H1 (cell line): ENCODE results near the gene FOSB. TPM values are rescaled to one million over a fixed set of nuclear protein-coding genes. Genes with fewer than 3 reads are reported as not detected.

Experiments
- CTCF ChIA-PET: fragments of 300-600 bp; sonication (Branson Sonifier 250); formaldehyde crosslinking; loops from one replicate; lab custom pipeline; 2021; ENCODE audit not compliant: partially characterized antibody; lab: Charles Lee
- POLR2A ChIA-PET: fragments of 300-600 bp; sonication (Branson Sonifier 250); formaldehyde crosslinking; loops from one replicate; lab custom pipeline; 2021; ENCODE audit warnings: inconsistent platforms; ENCODE audit not compliant: partially characterized antibody; lab: Charles Lee
- DNase-seq, 2 experiments: peaks; one replicate each; pipeline versions ENCODE4 v3.0.0 to v3.0.0-alpha.2; 2010 to 2022; ENCODE audit warnings: low spot score in 2 of 2, low read depth in 1 of 2, mixed read lengths in 1 of 2
- FAIRE-seq: peaks from 2 replicates; lab custom pipeline; 2011; peaks lifted over from hg19 to GRCh38; lab: Jason Lieb, UNC
- H2AFZ ChIP-seq: 2 replicates; pipeline ENCODE4 v1.8.1; 2012; ENCODE audit warnings: low read length, inconsistent platforms
- H2AK5ac ChIP-seq: 2 replicates; pipeline ENCODE4 v1.6.1; 2013; ENCODE audit warnings: low read depth, low read length
- H2BK120ac ChIP-seq: replicated peaks from 2 replicates; pipeline ENCODE3; 2013; ENCODE audit warnings: low read depth, low read length, inconsistent platforms
- H2BK12ac ChIP-seq: 2 replicates; pipeline ENCODE4 v1.6.1; 2013; ENCODE audit warnings: low read depth, low read length
- H2BK15ac ChIP-seq: 2 replicates; pipeline ENCODE4 v1.6.1; 2013; ENCODE audit warnings: low read length
- H2BK20ac ChIP-seq: 2 replicates; pipeline ENCODE4 v1.6.1; 2013; ENCODE audit warnings: low read length
- H2BK5ac ChIP-seq: 2 replicates; pipeline ENCODE4 v1.6.1; 2013; ENCODE audit warnings: low read depth, low read length
- H3K14ac ChIP-seq: 2 replicates; pipeline ENCODE4 v1.6.1; 2013; ENCODE audit warnings: inconsistent platforms; ENCODE audit not compliant: insufficient read length
- H3K18ac ChIP-seq: 2 replicates; pipeline ENCODE4 v1.6.1; 2013; ENCODE audit warnings: low read length; ENCODE audit errors: extremely low read depth
- H3K23ac ChIP-seq: 2 replicates; pipeline ENCODE4 v1.6.1; 2013; ENCODE audit warnings: inconsistent platforms; ENCODE audit not compliant: insufficient read length
- H3K23me2 ChIP-seq: 2 replicates; pipeline ENCODE4 v1.6.1; 2013; ENCODE audit warnings: low read depth, low read length
- H3K27ac ChIP-seq: 2 replicates; pipeline ENCODE4 v1.6.1; 2011; ENCODE audit warnings: low read depth, low read length, inconsistent platforms
- H3K27me3 ChIP-seq, 4 experiments: replicated peaks in 1 of 4; 1 replicate in 1 of 4; 2 replicates in 3 of 4; pipeline versions ENCODE4 v1.6.1 to v1.8.1; 2011 to 2013; ENCODE audit warnings: low read length in 3 of 4, mild to moderate bottlenecking in 3 of 4, inconsistent platforms in 2 of 4, mixed read lengths in 2 of 4, moderate library complexity in 1 of 4; ENCODE audit not compliant: control insufficient read depth in 3 of 4, insufficient read depth in 3 of 4; ENCODE audit errors: extremely low read depth in 1 of 4
- H3K36me3 ChIP-seq, 4 experiments: 2 replicates each; pipeline versions ENCODE4 v1.6.1 to v1.8.1; 2011 to 2013; ENCODE audit warnings: mild to moderate bottlenecking in 4 of 4, low read length in 3 of 4, moderate library complexity in 2 of 4, control low read depth in 1 of 4, inconsistent platforms in 1 of 4; ENCODE audit not compliant: insufficient read depth in 4 of 4, control insufficient read depth in 2 of 4
- H3K4ac ChIP-seq: replicated peaks from 2 replicates; pipeline ENCODE3; 2013; ENCODE audit warnings: low read length, low read depth, mixed read lengths, inconsistent platforms; ENCODE audit not compliant: insufficient read length
- H3K4me1 ChIP-seq, 4 experiments: replicated peaks in 1 of 4; 1 replicate in 1 of 4; 2 replicates in 3 of 4; pipeline versions ENCODE4 v1.6.1 to v1.8.1; 2011 to 2013; ENCODE audit warnings: low read length in 3 of 4, inconsistent platforms in 2 of 4, mixed read lengths in 1 of 4; ENCODE audit not compliant: insufficient read depth in 4 of 4, control insufficient read depth in 3 of 4
- H3K4me2 ChIP-seq, 2 experiments: 2 replicates each; pipeline versions ENCODE4 v1.6.1 to v1.8.1; 2011 to 2013; ENCODE audit warnings: low read depth in 2 of 2, low read length in 2 of 2, control low read depth in 1 of 2, inconsistent platforms in 1 of 2, mild to moderate bottlenecking in 1 of 2; ENCODE audit not compliant: insufficient read depth in 1 of 2
- H3K4me3 ChIP-seq, 4 experiments: fragments of 200-600, 300-600 bp in 1 of 4; sonication (generic), shearing (Covaris generic), sonication (Bioruptor Twin) in 1 of 4; 2 replicates each; pipeline versions ENCODE4 v1.5.1 to v1.8.1; 2011 to 2016; ENCODE audit warnings: low read length in 4 of 4, low read depth in 3 of 4, control low read depth in 2 of 4, inconsistent platforms in 2 of 4, mild to moderate bottlenecking in 2 of 4, mixed read lengths in 1 of 4, moderate library complexity in 1 of 4; ENCODE audit not compliant: insufficient read depth in 2 of 4; ENCODE audit errors: extremely low read depth in 1 of 4
- H3K56ac ChIP-seq: replicated peaks from 2 replicates; pipeline ENCODE3; 2013; ENCODE audit warnings: low read depth, mild to moderate bottlenecking, mixed read lengths, low read length, inconsistent platforms; ENCODE audit not compliant: insufficient read length
- H3K79me1 ChIP-seq: 2 replicates; pipeline ENCODE4 v1.6.1; 2013; ENCODE audit warnings: low read depth, low read length, control low read depth
- H3K79me2 ChIP-seq, 2 experiments: 2 replicates each; pipeline versions ENCODE4 v1.6.1 to v1.8.1; 2012 to 2013; ENCODE audit warnings: low read length in 2 of 2, mild to moderate bottlenecking in 2 of 2, inconsistent platforms in 1 of 2; ENCODE audit not compliant: insufficient read depth in 2 of 2, control insufficient read depth in 1 of 2
- H3K9ac ChIP-seq, 4 experiments: replicated peaks in 1 of 4; 1 replicate in 1 of 4; 2 replicates in 3 of 4; pipeline versions ENCODE4 v1.6.1 to v1.8.1; 2011 to 2013; ENCODE audit warnings: low read depth in 3 of 4, low read length in 3 of 4, control low read depth in 2 of 4, mild to moderate bottlenecking in 2 of 4, moderate library complexity in 2 of 4, inconsistent platforms in 1 of 4; ENCODE audit errors: extremely low read depth in 1 of 4
- H3K9me3 ChIP-seq, 2 experiments: 2 replicates each; pipeline versions ENCODE4 v1.6.1 to v1.8.1; 2012 to 2013; ENCODE audit warnings: mild to moderate bottlenecking in 2 of 2, moderate library complexity in 2 of 2, control low read depth in 1 of 2, inconsistent platforms in 1 of 2, low read depth in 1 of 2, low read length in 1 of 2, mixed read lengths in 1 of 2; ENCODE audit not compliant: insufficient read depth in 2 of 2
- H4K20me1 ChIP-seq, 2 experiments: replicated peaks in 1 of 2; 2 replicates each; pipeline versions ENCODE3 to v1.8.1; 2011 to 2013; ENCODE audit warnings: inconsistent platforms in 2 of 2, low read length in 2 of 2, mild to moderate bottlenecking in 1 of 2; ENCODE audit not compliant: insufficient read depth in 2 of 2, control insufficient read depth in 1 of 2
- H4K5ac ChIP-seq: 2 replicates; pipeline ENCODE4 v1.6.1; 2013; ENCODE audit warnings: low read length, low read depth, mixed read lengths, inconsistent platforms; ENCODE audit not compliant: insufficient read length
- H4K8ac ChIP-seq: 2 replicates; pipeline ENCODE4 v1.8.0; 2013; ENCODE audit warnings: mild to moderate bottlenecking, moderate library complexity, low read length, inconsistent platforms; ENCODE audit not compliant: insufficient read depth; ENCODE audit errors: extremely low read depth
- H4K91ac ChIP-seq: replicated peaks from 2 replicates; pipeline ENCODE3; 2013; ENCODE audit warnings: low read length, mixed read lengths, inconsistent platforms; ENCODE audit not compliant: insufficient read length
- BCL11A ChIP-seq, 2 experiments: IDR thresholded peaks; one replicate each; pipeline ENCODE4 v1.6.1; 2011; ENCODE audit warnings: low read depth in 2 of 2, low read length in 2 of 2, mild to moderate bottlenecking in 2 of 2
- EGR1 ChIP-seq: IDR thresholded peaks from 2 replicates; pipeline ENCODE4 v1.6.1; 2011; ENCODE audit warnings: low read depth, low read length, borderline replicate concordance
- JUN ChIP-seq: IDR thresholded peaks from 2 replicates; pipeline ENCODE4 v1.6.1; 2011; ENCODE audit warnings: low read depth, mild to moderate bottlenecking, improper control_type of control experiment, low read length
- POLR2A ChIP-seq, 2 experiments: IDR thresholded peaks; 1 replicate in 1 of 2; 2 replicates in 1 of 2; pipeline ENCODE4 v1.6.1; 2011; ENCODE audit warnings: low read depth in 2 of 2, low read length in 2 of 2, mild to moderate bottlenecking in 2 of 2; ENCODE audit errors: control extremely low read depth in 1 of 2
- RAD21 ChIP-seq, 2 experiments: IDR thresholded peaks in 1 of 2; conservative IDR thresholded peaks in 1 of 2; 2 replicates each; pipeline ENCODE4 v1.6.1; 2011; ENCODE audit warnings: low read depth in 2 of 2, low read length in 2 of 2, improper control_type of control experiment in 1 of 2, inconsistent platforms in 1 of 2, mild to moderate bottlenecking in 1 of 2, moderate library complexity in 1 of 2
- WGBS, 2 experiments: shearing (Covaris generic) in 1 of 2; methylation state at CpG; one replicate each; pipeline versions ENCODE4 v1.1.6 to v1.1.7; 2013 to 2015; ENCODE audit warnings: low lambda C conversion rate in 2 of 2, mixed read lengths in 2 of 2, inconsistent platforms in 1 of 2, low coverage in 1 of 2, missing lambda C conversion rate in 1 of 2; ENCODE audit not compliant: insufficient replicate concordance in 2 of 2, insufficient coverage in 1 of 2, insufficient read length in 1 of 2; ENCODE audit errors: extremely low coverage in 1 of 2, missing lambda C conversion rate in 1 of 2; 5-methylcytosine and 5-hydroxymethylcytosine counted together
- polyA plus RNA-seq, 7 experiments: library from polyadenylated mRNA; depleted of rRNA in 3 of 7; stranded (reverse) in 5 of 7; unstranded in 2 of 7; fragments of >200 nt in 5 of 7; fragments of 200-250 nt in 2 of 7; gene quantifications; 1 replicate in 5 of 7; 2 replicates in 1 of 7; 4 replicates in 1 of 7; pipeline versions ENCODE4 v1.2.1 to v1.2.3, GENCODE V29; 2011 to 2013; ENCODE audit warnings: missing spikeins in 2 of 7, mixed read lengths in 2 of 7
- total RNA-seq: library from RNA; stranded (reverse); fragmentation: NEBNext Ultra II Directional; extraction: Animal tissue kit (Norgen Biotek cat#: 25700); gene quantifications from 2 replicates; pipeline ENCODE4 v1.2.1, GENCODE V29; 2021

FOSB gene
- total and polyA plus RNA-seq, 2 of the 8 experiments (the other 6 are each of a cell fraction or from before 2014, with no cell fraction given), result 0.44 to 2.7 TPM

DNA sequence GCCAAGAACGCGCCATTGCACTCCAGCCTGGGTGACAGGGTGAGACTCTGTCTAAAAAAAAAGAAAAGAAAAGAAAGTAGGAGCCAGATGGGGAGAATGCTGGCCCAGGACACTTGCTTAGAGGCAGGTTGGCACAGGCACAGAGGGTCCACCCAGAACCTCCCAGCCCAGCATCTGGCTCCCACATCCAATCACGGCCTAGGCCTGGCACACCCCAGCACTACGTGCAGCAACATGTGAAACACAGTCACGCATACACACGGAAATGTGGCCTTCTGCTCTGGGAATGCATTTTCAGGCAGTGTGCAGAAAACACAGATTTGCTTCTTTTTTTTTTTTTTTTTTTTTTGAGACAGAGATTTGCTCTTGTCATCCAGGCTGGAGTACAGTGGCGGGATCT, 20.9 kb upstream of the FOSB start:
- no peak for FAIRE-seq
- H2BK15ac ChIP-seq, result no peak overlapping the region
- H4K20me1 ChIP-seq, result no peaks in the 10 kb centered on the region

More for the DNA sequence above, 20.9 kb upstream of the FOSB start:
- no peak overlapping the region for H2AK5ac ChIP-seq
- no peak overlapping the region for H4K5ac ChIP-seq
- H4K8ac ChIP-seq, result no peak overlapping the region
- no peaks in the 10 kb centered on the region for H3K79me2 ChIP-seq
- no peak overlapping the region for H3K4me3 ChIP-seq
- no peak overlapping the region for H2BK120ac ChIP-seq
- CTCF ChIA-PET, result interaction anchor here (1.0 to 6.3 kb wide), 10 partner anchors 8 to 195 kb away, joined by 3 to 145 read pairs (median 8); no protein-coding TSS in a partner anchor
- no peak overlapping the region for H3K14ac ChIP-seq
- H4K91ac ChIP-seq, result no peak overlapping the region
- H3K56ac ChIP-seq, result no peak overlapping the region
- H3K9me3 ChIP-seq, result no peaks in the 10 kb centered on the region
- peaks cover 23% of the 10 kb centered on the region for H3K23me2 ChIP-seq
- H2BK5ac ChIP-seq, result no peak overlapping the region
- H3K27me3 ChIP-seq, result peaks cover 0 to 17% (median 17%) of the 10 kb centered on the region in 4 experiments; a peak in 6 of 7 replicates
- 93% methylated on average over 6 of the region's 7 CpGs; no CpG with 5 or more reads in 1 of the 2 experiments for WGBS, 2 experiments
- no peaks in the 10 kb centered on the region for H3K79me1 ChIP-seq
- no peak overlapping the region for H3K9ac ChIP-seq
- POLR2A ChIA-PET, result interaction anchor here (1.6 kb wide), 1 partner anchor 20 kb away, joined by 9 read pairs; the partner anchor contains the start of gene FOSB
- no peak overlapping the region for H3K4ac ChIP-seq
- H3K23ac ChIP-seq, result no peak overlapping the region
- no peak overlapping the region for H3K4me2 ChIP-seq
- H2BK20ac ChIP-seq, result no peak overlapping the region
- no peak overlapping the region for H2AFZ ChIP-seq
- DNase-seq, result no peak
- peaks cover 6 to 20% (median 11%) of the 10 kb centered on the region in 4 experiments for H3K4me1 ChIP-seq
- H2BK12ac ChIP-seq, result no peak overlapping the region
- H3K18ac ChIP-seq, result no peak overlapping the region
- TF ChIP-seq RAD21 (IDR thresholded peaks at IDR 0.05 in 1 of 2, conservative IDR thresholded peaks at IDR 0.05 in 1 of 2; ENCODE audit: low read depth in 2 of 2, low read length in 2 of 2) (no peak), BCL11A (IDR thresholded peaks at IDR 0.05; ENCODE audit: low read depth in 2 of 2, low read length in 2 of 2) (no peak), EGR1 (no peak), POLR2A (IDR thresholded peaks at IDR 0.05; ENCODE audit: control extremely low read depth in 1 of 2, low read depth in 2 of 2, low read length in 2 of 2) (no peak), JUN (no peak)
- H3K36me3 ChIP-seq, result no peaks in the 10 kb centered on the region
- H3K27ac ChIP-seq, result no peak overlapping the region
